Gastroesophageal sphincter (tissue), 4 donors: ENCODE results near the gene P2RY10. TPM values are rescaled to one million over a fixed set of nuclear protein-coding genes. Genes with fewer than 3 reads are reported as not detected.
"Not testable (repeated sequence)": the region's sequence is repeated elsewhere in the genome, so short reads cannot be mapped to it uniquely, and the experiment has no call there.

Experiments used
- ATAC-seq: fragments of 150-250 bp; one replicate; pipeline ENCODE4 v1.9.1; 2016; ENCODE audit warnings: mild to moderate bottlenecking, moderate library complexity
- H3K27ac ChIP-seq, 4 donors: fragments of 200-600 bp; sonication (generic) in 3 of 4; 1 replicate in 3 of 4; 2 replicates in 1 of 4; pipeline ENCODE4 v1.5.1; 2016 to 2019
- H3K27me3 ChIP-seq: fragments of 200-600 bp; sonication (generic); one replicate; pipeline ENCODE4 v1.5.1; 2019
- H3K36me3 ChIP-seq, 2 donors: fragments of 200-600 bp; sonication (generic); one replicate each; pipeline ENCODE4 v1.5.1; 2019; ENCODE audit warnings: control low read depth in 1 of 2
- H3K4me1 ChIP-seq, 3 donors: fragments of 200-600 bp; sonication (generic); 1 replicate in 2 of 3; 2 replicates in 1 of 3; pipeline ENCODE4 v1.5.1; 2016 to 2019; ENCODE audit warnings: control low read depth in 2 of 3
- H3K4me3 ChIP-seq, 2 donors: fragments of 200-600 bp; sonication (generic); one replicate each; pipeline ENCODE4 v1.5.1; 2019; ENCODE audit warnings: mild to moderate bottlenecking in 1 of 2, moderate library complexity in 1 of 2
- H3K9me3 ChIP-seq, 3 donors: fragments of 200-600 bp; sonication (generic); one replicate each; pipeline ENCODE4 v1.5.1; 2017 to 2019; ENCODE audit warnings: control low read depth in 2 of 3
- EP300 ChIP-seq: sonication (generic); formaldehyde crosslinking; IDR thresholded peaks from one replicate; pipeline ENCODE4 v1.6.1; 2017; ENCODE audit warnings: antibody characterized with exemption, mild to moderate bottlenecking
- POLR2A ChIP-seq, 2 donors: fragments of 450-650 bp; IDR thresholded peaks; one replicate each; pipeline ENCODE4 v1.6.1; 2017; ENCODE audit warnings: antibody characterized with exemption in 2 of 2, mild to moderate bottlenecking in 2 of 2, moderate library complexity in 1 of 2
- POLR2AphosphoS5 ChIP-seq: sonication (generic); formaldehyde crosslinking; IDR thresholded peaks from one replicate; pipeline ENCODE4 v1.6.1; 2017; ENCODE audit warnings: antibody characterized with exemption
- WGBS, 2 donors: methylation state at CpG; one replicate each; pipeline ENCODE4 v1.1.5; 2018; ENCODE audit warnings: low coverage in 1 of 2; 5-methylcytosine and 5-hydroxymethylcytosine counted together
- total RNA-seq, 4 donors: library from RNA; depleted of rRNA; stranded (reverse); fragments of >200 nt; gene quantifications; one replicate each; pipeline ENCODE4 v1.1.0, GENCODE V29; 2016
- TF ChIP-seq, protein P1 (sequence below), 4 experiments: fragments of 200-600 bp in 2 of 4; fragments of 450-650 bp in 2 of 4; sonication (generic) in 1 of 4; IDR thresholded peaks; one replicate each; pipeline ENCODE4 v1.5.1; 2017 to 2019; ENCODE audit warnings: antibody characterized with exemption in 4 of 4, mild to moderate bottlenecking in 2 of 4, moderate library complexity in 2 of 4

Gene P2RY10
- total RNA-seq, 4 donors from 2014 or later, result not detected

GRCh38 chrX:78989349-78989748, 44.2 kb downstream of the P2RY10 start:
- no peaks in the 10 kb centered on the region for H3K9me3 ChIP-seq
- no peaks in the 10 kb centered on the region for H3K4me1 ChIP-seq
- ATAC-seq, result no peak
- no peaks in the 10 kb centered on the region for H3K27me3 ChIP-seq
- no peak overlapping the region for H3K4me3 ChIP-seq
- H3K27ac ChIP-seq, result no peak overlapping the region
- WGBS, 2 donors, result 40 to 44% methylated on average over 1 of the region's 1 CpG
- TF ChIP-seq POLR2A (IDR thresholded peaks at IDR 0.05), result no peak
- no peak for TF ChIP-seq POLR2AphosphoS5
- TF ChIP-seq, protein P1, sequence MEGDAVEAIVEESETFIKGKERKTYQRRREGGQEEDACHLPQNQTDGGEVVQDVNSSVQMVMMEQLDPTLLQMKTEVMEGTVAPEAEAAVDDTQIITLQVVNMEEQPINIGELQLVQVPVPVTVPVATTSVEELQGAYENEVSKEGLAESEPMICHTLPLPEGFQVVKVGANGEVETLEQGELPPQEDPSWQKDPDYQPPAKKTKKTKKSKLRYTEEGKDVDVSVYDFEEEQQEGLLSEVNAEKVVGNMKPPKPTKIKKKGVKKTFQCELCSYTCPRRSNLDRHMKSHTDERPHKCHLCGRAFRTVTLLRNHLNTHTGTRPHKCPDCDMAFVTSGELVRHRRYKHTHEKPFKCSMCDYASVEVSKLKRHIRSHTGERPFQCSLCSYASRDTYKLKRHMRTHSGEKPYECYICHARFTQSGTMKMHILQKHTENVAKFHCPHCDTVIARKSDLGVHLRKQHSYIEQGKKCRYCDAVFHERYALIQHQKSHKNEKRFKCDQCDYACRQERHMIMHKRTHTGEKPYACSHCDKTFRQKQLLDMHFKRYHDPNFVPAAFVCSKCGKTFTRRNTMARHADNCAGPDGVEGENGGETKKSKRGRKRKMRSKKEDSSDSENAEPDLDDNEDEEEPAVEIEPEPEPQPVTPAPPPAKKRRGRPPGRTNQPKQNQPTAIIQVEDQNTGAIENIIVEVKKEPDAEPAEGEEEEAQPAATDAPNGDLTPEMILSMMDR (IDR thresholded peaks at IDR 0.05), result no peak
- TF ChIP-seq EP300, result no peak
- H3K36me3 ChIP-seq, result no peaks in the 10 kb centered on the region

DNA sequence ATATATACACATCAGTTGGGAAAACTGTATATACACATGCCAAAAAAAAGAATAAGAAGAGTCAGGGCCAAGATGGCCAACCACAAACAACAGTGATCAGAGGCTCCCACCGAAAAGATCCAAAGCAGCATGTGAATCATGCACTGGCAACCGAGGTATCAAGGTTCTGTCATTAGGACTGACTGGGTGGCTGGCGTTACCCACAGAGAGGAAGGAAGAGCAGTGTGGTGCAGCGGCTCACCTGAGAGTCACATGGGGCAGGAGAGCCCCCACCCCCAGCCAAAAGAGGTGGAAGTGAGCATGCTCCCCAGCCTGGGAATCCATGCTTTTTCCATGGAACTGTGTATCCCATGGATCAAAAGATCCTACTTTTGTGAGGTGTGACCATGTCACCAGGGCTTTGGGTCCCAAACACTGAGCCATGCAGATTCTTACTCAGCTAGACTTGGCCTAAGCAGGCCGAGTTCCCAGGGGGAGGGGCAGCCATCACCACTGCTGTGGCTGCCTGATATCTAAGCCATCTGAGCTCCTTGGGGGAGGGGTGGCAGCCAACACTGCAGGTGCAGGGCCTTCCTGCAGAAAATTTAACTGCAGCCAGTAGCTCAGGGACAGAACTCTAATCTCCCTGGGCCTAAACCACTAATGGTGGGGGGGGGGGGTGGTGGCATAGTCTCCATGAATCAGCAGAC, 52.8 kb downstream of the P2RY10 start:
- no peak overlapping the region for H3K4me3 ChIP-seq
- TF ChIP-seq, protein P1 (IDR thresholded peaks at IDR 0.05), result no peak
- TF ChIP-seq POLR2AphosphoS5 (no peak), POLR2A (IDR thresholded peaks at IDR 0.05) (no peak)
- no peaks in the 10 kb centered on the region for H3K4me1 ChIP-seq
- H3K27ac ChIP-seq, result no peak overlapping the region
- WGBS, 2 donors, result 64 to 69% methylated on average over 3 to 5 of the region's 5 CpGs
- H3K36me3 ChIP-seq, result no peaks in the 10 kb centered on the region
- H3K9me3 ChIP-seq, result no peaks in the 10 kb centered on the region
- no peaks in the 10 kb centered on the region for H3K27me3 ChIP-seq
- ATAC-seq, result no peak

DNA sequence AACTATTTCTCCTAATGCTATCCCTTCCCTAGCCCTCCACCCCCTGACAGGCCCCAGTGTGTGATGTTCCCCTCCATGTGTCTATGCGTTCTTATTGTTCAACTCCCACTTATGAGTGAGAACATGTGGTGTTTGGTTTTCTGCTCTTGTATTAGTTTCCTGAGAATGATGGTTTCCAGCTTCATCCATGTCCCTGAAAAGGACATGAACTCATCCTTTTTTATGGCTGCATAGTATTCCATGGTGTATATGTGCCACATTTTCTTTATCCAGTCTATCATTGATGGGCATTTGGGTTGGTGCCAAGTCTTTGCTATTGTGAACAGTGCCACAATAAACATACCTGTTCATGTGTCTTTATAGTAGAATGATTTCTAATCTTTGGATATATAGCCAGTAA, 62.3 kb downstream of the P2RY10 start:
- not testable (repeated sequence) for H3K9me3 ChIP-seq, H3K27ac ChIP-seq, H3K27me3 ChIP-seq, H3K4me3 ChIP-seq, H3K36me3 ChIP-seq, H3K4me1 ChIP-seq, ATAC-seq
- 80 to 100% methylated on average over 1 of the region's 1 CpG for WGBS, 2 donors

Other genes starting within 250 kb of the P2RY10 start
- gene LPAR4, start 197.7 kb upstream of the P2RY10 start, total RNA-seq, result 1 to 10 TPM in 3 of 4 donors, under 1 TPM in 1; 0.87 to 4.2 (median 2.0) TPM
- under 1 TPM in 3 of 4 donors, not detected in 1; 0.12 to 0.62 (median 0.40) TPM for gene GPR174, start 199.3 kb downstream of the P2RY10 start, total RNA-seq